HG02884 (cell line): ENCODE results near the gene SLFN14.
"Not testable (repeated sequence)": the region's sequence is repeated elsewhere in the genome, so short reads cannot be mapped to it uniquely, and the experiment has no call there.

ENCODE experiments used
- ATAC-seq: cut with Tn5 transposase; IDR thresholded peaks from one replicate; pipeline ENCODE4 v1.9.1; 2021; ENCODE audit warnings: mild to moderate bottlenecking, moderate library complexity; ENCODE audit not compliant: unreplicated experiment

The SLFN14 gene

DNA sequence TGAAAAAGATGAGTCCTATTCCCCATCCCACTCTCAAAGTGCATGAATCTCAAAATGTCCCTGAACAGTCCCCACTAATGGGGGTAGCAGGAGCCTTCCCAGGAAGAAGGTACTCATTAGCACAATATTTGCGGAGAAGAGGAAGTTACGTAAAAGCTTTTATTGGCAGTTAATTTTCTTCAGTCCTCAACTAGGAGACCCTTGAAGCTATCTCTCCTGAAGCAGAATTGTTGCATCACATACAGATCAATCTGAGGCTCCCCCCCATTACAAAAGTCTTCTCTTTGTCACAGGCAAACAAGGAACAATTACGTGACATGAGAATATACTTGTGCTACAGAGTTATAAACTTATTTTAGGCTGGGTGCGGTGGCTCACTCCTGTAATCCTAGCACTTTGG lies 37.3 kb downstream of the SLFN14 start:
- ATAC-seq, result no peak

- not testable (repeated sequence) for ATAC-seq
These were observed 38.9 kb downstream of the SLFN14 start for GRCh38 chr17:35521654-35522256.

DNA sequence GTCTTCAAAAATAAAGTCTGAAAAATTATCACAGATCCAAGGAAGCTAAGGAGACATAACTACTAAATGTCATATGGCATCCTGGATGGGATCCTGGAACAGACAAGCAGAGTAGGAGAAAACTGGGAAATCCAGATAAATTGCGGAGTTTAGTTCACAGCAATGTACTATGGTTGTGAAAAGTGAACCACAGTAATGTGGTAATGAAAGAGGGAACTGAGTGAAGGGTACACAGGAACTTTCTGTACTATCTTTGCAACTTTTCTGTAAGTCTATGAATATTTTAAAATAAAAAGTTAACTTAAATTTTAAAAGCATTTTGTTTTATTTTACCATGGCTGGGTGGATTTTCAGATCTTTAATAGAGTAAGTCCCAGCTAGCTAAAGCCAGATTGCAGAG lies 39.5 kb downstream of the SLFN14 start:
- ATAC-seq, result no peak

GRCh38 chr17:35519906-35520442 lies 40.6 kb downstream of the SLFN14 start:
- no peak for ATAC-seq

GRCh38 chr17:35519439-35519838 lies 41.2 kb downstream of the SLFN14 start:
- no peak for ATAC-seq

- ATAC-seq, result not testable (repeated sequence)
These were observed 42.2 kb downstream of the SLFN14 start for GRCh38 chr17:35518431-35518830.

DNA sequence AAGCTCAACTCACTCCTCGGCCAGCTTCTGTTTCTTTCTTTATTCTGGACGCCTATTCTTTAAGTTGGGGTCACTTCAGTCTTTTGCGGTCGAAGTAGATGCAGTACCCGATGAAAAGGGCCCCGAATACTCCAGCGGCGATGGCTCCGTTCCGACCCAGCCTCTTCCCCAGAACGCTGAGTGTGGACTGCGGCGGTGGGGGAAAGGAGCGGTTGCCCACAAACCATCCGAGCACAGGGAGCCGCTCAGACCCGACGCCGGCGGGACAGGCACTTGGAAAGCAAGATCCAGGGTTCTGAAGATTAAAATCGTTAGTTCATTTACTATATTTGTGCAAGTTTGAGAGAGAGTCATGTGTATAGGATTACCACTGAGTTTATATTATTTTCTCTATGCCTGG lies 45.6 kb downstream of the SLFN14 start:
- no peak for ATAC-seq

- ATAC-seq, result no peak
These were observed 46.1 kb downstream of the SLFN14 start for GRCh38 chr17:35514564-35514963.
